GM23338 (cell line): ENCODE data around the gene CYB5D1. TPM values are rescaled to one million over a fixed set of nuclear protein-coding genes. Genes with fewer than 3 reads are reported as not detected.

ENCODE experiments used
- ATAC-seq: fragments of 200-7000 bp; cut with Tn5 transposase; 3 replicates; pipeline ENCODE4 v1.9.1; 2020
- DNase-seq: peaks from one replicate; pipeline ENCODE4 v3.0.0-alpha.2; 2015; ENCODE audit warnings: low spot score
- H2AFZ ChIP-seq: fragments of 200-600 bp; sonication (generic); 2 replicates; pipeline ENCODE4 v1.8.0; 2016; ENCODE audit warnings: antibody characterized with exemption, mild to moderate bottlenecking, moderate library complexity
- H3F3A ChIP-seq: fragments of 200-600 bp; sonication (generic); replicated peaks from 2 replicates; pipeline ENCODE4 v1.8.0; 2017; ENCODE audit warnings: antibody characterized with exemption, mixed run types, low read depth
- H3K27ac ChIP-seq: fragments of 200-600 bp; sonication (generic); 2 replicates; pipeline ENCODE4 v1.6.1; 2016; ENCODE audit warnings: low read depth
- H3K27me3 ChIP-seq: fragments of 200-600 bp; sonication (generic); 2 replicates; pipeline ENCODE4 v1.8.0; 2016; ENCODE audit warnings: mild to moderate bottlenecking, mixed run types, moderate library complexity; ENCODE audit not compliant: insufficient read depth
- H3K36me3 ChIP-seq: fragments of 200-600 bp; sonication (generic); 2 replicates; pipeline ENCODE4 v1.8.0; 2016; ENCODE audit warnings: mild to moderate bottlenecking; ENCODE audit not compliant: insufficient read depth
- H3K4me1 ChIP-seq: fragments of 200-600 bp; sonication (generic); 2 replicates; pipeline ENCODE4 v1.8.0; 2016; ENCODE audit warnings: mild to moderate bottlenecking, moderate library complexity; ENCODE audit not compliant: insufficient read depth
- H3K4me2 ChIP-seq: fragments of 200-600 bp; sonication (generic); 2 replicates; pipeline ENCODE4 v1.7.1; 2017; ENCODE audit warnings: mixed run types
- H3K4me3 ChIP-seq: fragments of 200-600 bp; sonication (generic); 2 replicates; pipeline ENCODE4 v1.6.1; 2016; ENCODE audit warnings: mixed run types
- H3K79me2 ChIP-seq: fragments of 200-600 bp; sonication (generic); replicated peaks from 2 replicates; pipeline ENCODE4 v1.8.0; 2017; ENCODE audit warnings: mild to moderate bottlenecking; ENCODE audit not compliant: insufficient read depth
- H3K9me2 ChIP-seq: fragments of 200-600 bp; sonication (generic); 2 replicates; pipeline ENCODE4 v1.8.0; 2017; ENCODE audit not compliant: insufficient read depth
- H4K20me1 ChIP-seq: fragments of 200-600 bp; sonication (generic); replicated peaks from 2 replicates; pipeline ENCODE4 v1.8.0; 2017; ENCODE audit warnings: mild to moderate bottlenecking; ENCODE audit not compliant: insufficient read depth
- H3K27ac Mint-ChIP-seq: 2 replicates; pipeline ENCODE4 v1.8.0; 2020; ENCODE audit warnings: inconsistent platforms, mild to moderate bottlenecking, moderate library complexity, mixed read lengths
- H3K27me3 Mint-ChIP-seq: 3 replicates; pipeline ENCODE4 v1.8.0; 2022; ENCODE audit warnings: low read depth, mild to moderate bottlenecking, moderate library complexity, mixed read lengths, inconsistent platforms; ENCODE audit not compliant: insufficient read depth, poor library complexity
- H3K36me3 Mint-ChIP-seq: 3 replicates; pipeline ENCODE4 v1.8.0; 2021; ENCODE audit warnings: low read depth, mild to moderate bottlenecking, inconsistent platforms, moderate library complexity, mixed read lengths
- H3K4me1 Mint-ChIP-seq: 3 replicates; pipeline ENCODE4 v1.8.0; 2020; ENCODE audit warnings: mild to moderate bottlenecking, inconsistent platforms, mixed read lengths
- H3K4me3 Mint-ChIP-seq: 3 replicates; pipeline ENCODE4 v1.8.0; 2021; ENCODE audit warnings: moderate library complexity, mild to moderate bottlenecking, inconsistent platforms, mixed read lengths
- H3K9me3 Mint-ChIP-seq: 3 replicates; pipeline ENCODE4 v1.8.0; 2020; ENCODE audit warnings: moderate library complexity, mild to moderate bottlenecking, inconsistent platforms, mixed read lengths
- EZH2 ChIP-seq: fragments of 200-600 bp; sonication (generic); IDR thresholded peaks from one replicate; pipeline ENCODE4 v1.8.0; 2017; ENCODE audit warnings: antibody characterized with exemption, mild to moderate bottlenecking, low read depth; ENCODE audit not compliant: unreplicated experiment
- EZH2phosphoT487 ChIP-seq: fragments of 200-600 bp; sonication (generic); IDR thresholded peaks from one replicate; pipeline ENCODE4 v1.8.1; 2018; ENCODE audit warnings: antibody characterized with exemption; ENCODE audit not compliant: unreplicated experiment
- POLR2AphosphoS5 ChIP-seq: IDR thresholded peaks from 2 replicates; pipeline ENCODE4 v1.6.1; 2016; ENCODE audit warnings: antibody characterized with exemption, low read depth
- ZNF331 ChIP-seq: fragments of 250-450 bp; sonication (Bioruptor Pico); IDR thresholded peaks from 2 replicates; pipeline ENCODE4 v1.5.0; 2020; ENCODE audit warnings: low read depth, mild to moderate bottlenecking, moderate library complexity
- polyA plus RNA-seq: library from polyadenylated mRNA; unstranded; fragments of >200 nt; fragmentation: Nextera tagmentation; extraction: Ambion mirVana; gene quantifications from 2 replicates; pipeline ENCODE4 v1.2.1, GENCODE V29; 2016
- total RNA-seq: library from RNA; depleted of rRNA; stranded (reverse); fragments of >200 nt; shearing (Covaris generic); gene quantifications from 2 replicates; pipeline ENCODE4 v1.2.3, GENCODE V29; 2014
- TF ChIP-seq, protein P1 (sequence below), 2 experiments: fragments of 200-600 bp in 1 of 2; sonication (generic) in 1 of 2; conservative IDR thresholded peaks; 2 replicates each; pipeline versions ENCODE4 v1.5.1 to v1.6.1; 2016 to 2017; ENCODE audit warnings: antibody characterized with exemption in 2 of 2, low read depth in 2 of 2, mild to moderate bottlenecking in 2 of 2, moderate library complexity in 1 of 2
- TF ChIP-seq, protein P2 (sequence below): IDR thresholded peaks from 2 replicates; pipeline ENCODE4 v1.6.1; 2016; ENCODE audit warnings: antibody characterized with exemption
- TF ChIP-seq, protein P3 (sequence below): IDR thresholded peaks from one replicate; pipeline ENCODE4 v1.6.1; 2018; ENCODE audit warnings: antibody characterized with exemption; ENCODE audit not compliant: unreplicated experiment

The CYB5D1 gene
- total and polyA plus RNA-seq, 2 experiments from 2014 or later: 3.5 to 8.4 TPM

DNA sequence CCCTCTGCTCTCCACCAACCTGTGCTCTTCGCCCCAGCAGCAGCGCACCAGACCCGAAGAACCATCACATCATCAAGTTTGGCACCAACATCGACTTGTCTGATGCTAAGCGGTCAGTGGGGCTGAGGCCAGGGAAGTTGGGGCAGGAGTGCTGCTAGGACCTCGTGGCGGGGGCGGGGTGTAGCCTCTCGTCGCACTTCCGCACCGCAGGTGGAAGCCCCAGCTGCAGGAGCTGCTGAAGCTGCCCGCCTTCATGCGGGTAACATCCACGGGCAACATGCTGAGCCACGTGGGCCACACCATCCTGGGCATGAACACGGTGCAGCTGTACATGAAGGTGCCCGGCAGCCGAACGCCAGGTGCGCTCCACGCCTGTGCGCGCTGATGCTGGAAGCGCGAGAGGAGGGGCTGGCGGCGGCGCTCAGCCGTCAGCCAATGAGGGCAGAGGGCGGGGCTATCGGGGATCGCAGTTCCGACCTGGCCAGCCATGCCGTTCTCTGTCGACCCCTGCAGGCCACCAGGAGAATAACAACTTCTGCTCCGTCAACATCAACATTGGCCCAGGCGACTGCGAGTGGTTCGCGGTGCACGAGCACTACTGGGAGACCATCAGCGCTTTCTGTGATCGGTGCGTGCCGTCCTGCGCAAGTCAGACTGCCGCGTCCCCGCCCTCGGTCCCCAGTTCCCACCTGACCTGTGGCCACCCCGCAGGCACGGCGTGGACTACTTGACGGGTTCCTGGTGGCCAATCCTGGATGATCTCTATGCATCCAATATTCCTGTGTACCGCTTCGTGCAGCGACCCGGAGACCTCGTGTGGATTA, 6.2 kb upstream of the CYB5D1 start:
- TF ChIP-seq EZH2: peak; percentile 57
- TF ChIP-seq, protein P1, sequence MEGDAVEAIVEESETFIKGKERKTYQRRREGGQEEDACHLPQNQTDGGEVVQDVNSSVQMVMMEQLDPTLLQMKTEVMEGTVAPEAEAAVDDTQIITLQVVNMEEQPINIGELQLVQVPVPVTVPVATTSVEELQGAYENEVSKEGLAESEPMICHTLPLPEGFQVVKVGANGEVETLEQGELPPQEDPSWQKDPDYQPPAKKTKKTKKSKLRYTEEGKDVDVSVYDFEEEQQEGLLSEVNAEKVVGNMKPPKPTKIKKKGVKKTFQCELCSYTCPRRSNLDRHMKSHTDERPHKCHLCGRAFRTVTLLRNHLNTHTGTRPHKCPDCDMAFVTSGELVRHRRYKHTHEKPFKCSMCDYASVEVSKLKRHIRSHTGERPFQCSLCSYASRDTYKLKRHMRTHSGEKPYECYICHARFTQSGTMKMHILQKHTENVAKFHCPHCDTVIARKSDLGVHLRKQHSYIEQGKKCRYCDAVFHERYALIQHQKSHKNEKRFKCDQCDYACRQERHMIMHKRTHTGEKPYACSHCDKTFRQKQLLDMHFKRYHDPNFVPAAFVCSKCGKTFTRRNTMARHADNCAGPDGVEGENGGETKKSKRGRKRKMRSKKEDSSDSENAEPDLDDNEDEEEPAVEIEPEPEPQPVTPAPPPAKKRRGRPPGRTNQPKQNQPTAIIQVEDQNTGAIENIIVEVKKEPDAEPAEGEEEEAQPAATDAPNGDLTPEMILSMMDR (conservative IDR thresholded peaks at IDR 0.05; ENCODE audit: low read depth in 2 of 2): peak; percentile 63 to 97
- TF ChIP-seq POLR2AphosphoS5: peak; percentile 87
- TF ChIP-seq, protein P2, sequence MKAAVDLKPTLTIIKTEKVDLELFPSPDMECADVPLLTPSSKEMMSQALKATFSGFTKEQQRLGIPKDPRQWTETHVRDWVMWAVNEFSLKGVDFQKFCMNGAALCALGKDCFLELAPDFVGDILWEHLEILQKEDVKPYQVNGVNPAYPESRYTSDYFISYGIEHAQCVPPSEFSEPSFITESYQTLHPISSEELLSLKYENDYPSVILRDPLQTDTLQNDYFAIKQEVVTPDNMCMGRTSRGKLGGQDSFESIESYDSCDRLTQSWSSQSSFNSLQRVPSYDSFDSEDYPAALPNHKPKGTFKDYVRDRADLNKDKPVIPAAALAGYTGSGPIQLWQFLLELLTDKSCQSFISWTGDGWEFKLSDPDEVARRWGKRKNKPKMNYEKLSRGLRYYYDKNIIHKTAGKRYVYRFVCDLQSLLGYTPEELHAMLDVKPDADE: no peak
- peak overlapping the region; percentile 90 for H3K4me2 ChIP-seq
- DNase-seq: peak; percentile 96
- H3K9me3 Mint-ChIP-seq: no peaks in the 10 kb centered on the region; the same call in 2 of the 3 replicates
- H3K27me3 Mint-ChIP-seq: peaks cover 28% of the 10 kb centered on the region
- H3K79me2 ChIP-seq: no peaks in the 10 kb centered on the region
- peaks cover 86% of the 10 kb centered on the region for H3K27me3 ChIP-seq
- H3F3A ChIP-seq: peaks cover 17% of the 10 kb centered on the region; the same call in 1 of the 2 replicates
- no peak overlapping the region for H3K27ac Mint-ChIP-seq
- no peaks in the 10 kb centered on the region; the same call in 1 of the 2 replicates for H4K20me1 ChIP-seq
- peak overlapping the region; percentile 97 for H2AFZ ChIP-seq
- no peak overlapping the region for H3K27ac ChIP-seq
- peak; percentile 57 for ATAC-seq
- peaks cover 36% of the 10 kb centered on the region for H3K4me1 ChIP-seq
- H3K36me3 ChIP-seq: no peaks in the 10 kb centered on the region; the same call in 1 of the 2 replicates
- H3K4me1 Mint-ChIP-seq: peaks cover 27% of the 10 kb centered on the region
- no peaks in the 10 kb centered on the region; the same call in 2 of the 3 replicates for H3K36me3 Mint-ChIP-seq
- H3K9me2 ChIP-seq: no peaks in the 10 kb centered on the region
- H3K4me3 Mint-ChIP-seq: peak overlapping the region; percentile 82
- H3K4me3 ChIP-seq: peak overlapping the region; percentile 80

DNA sequence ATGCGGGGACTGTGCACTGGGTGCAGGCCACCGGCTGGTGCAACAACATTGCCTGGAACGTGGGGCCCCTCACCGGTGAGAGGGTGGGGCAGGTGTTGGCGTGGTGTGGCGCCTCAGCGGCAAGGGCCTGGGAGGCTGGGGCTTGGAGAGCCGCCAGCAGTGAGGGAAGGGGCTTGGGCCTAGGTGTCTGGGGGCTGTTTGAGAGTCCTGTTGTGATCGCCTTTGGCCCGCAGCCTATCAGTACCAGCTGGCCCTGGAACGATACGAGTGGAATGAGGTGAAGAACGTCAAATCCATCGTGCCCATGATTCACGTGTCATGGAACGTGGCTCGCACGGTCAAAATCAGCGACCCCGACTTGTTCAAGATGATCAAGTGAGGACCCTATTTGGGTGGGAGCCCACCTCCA, 5.5 kb upstream of the CYB5D1 start:
- Mint-ChIP-seq H3K4me1 (peaks cover 27% of the 10 kb centered on the region), H3K4me3 (peak overlapping the region; percentile 82), H3K36me3 (no peaks in the 10 kb centered on the region; the same call in 2 of the 3 replicates), H3K27me3 (peaks cover 28% of the 10 kb centered on the region), H3K9me3 (no peaks in the 10 kb centered on the region; the same call in 2 of the 3 replicates), H3K27ac (no peak overlapping the region)
- H3K79me2 ChIP-seq: no peaks in the 10 kb centered on the region
- H3K27me3 ChIP-seq: peaks cover 85% of the 10 kb centered on the region
- DNase-seq (no peak), ATAC-seq (no peak)
- H3F3A ChIP-seq: peaks cover 19% of the 10 kb centered on the region; the same call in 1 of the 2 replicates
- H2AFZ ChIP-seq: 0 out of 2 replicates have a peak overlapping the region, but pooled peaks have one; percentile 52
- peak overlapping the region; percentile 80; the same call in 1 of the 2 replicates for H3K4me3 ChIP-seq
- H3K36me3 ChIP-seq: no peaks in the 10 kb centered on the region; the same call in 1 of the 2 replicates
- H3K4me2 ChIP-seq: peak overlapping the region; percentile 89; the same call in 1 of the 2 replicates
- H3K9me2 ChIP-seq: no peaks in the 10 kb centered on the region
- H4K20me1 ChIP-seq: no peaks in the 10 kb centered on the region; the same call in 1 of the 2 replicates
- peaks cover 38% of the 10 kb centered on the region for H3K4me1 ChIP-seq
- H3K27ac ChIP-seq: no peak overlapping the region
- TF ChIP-seq, protein P3, sequence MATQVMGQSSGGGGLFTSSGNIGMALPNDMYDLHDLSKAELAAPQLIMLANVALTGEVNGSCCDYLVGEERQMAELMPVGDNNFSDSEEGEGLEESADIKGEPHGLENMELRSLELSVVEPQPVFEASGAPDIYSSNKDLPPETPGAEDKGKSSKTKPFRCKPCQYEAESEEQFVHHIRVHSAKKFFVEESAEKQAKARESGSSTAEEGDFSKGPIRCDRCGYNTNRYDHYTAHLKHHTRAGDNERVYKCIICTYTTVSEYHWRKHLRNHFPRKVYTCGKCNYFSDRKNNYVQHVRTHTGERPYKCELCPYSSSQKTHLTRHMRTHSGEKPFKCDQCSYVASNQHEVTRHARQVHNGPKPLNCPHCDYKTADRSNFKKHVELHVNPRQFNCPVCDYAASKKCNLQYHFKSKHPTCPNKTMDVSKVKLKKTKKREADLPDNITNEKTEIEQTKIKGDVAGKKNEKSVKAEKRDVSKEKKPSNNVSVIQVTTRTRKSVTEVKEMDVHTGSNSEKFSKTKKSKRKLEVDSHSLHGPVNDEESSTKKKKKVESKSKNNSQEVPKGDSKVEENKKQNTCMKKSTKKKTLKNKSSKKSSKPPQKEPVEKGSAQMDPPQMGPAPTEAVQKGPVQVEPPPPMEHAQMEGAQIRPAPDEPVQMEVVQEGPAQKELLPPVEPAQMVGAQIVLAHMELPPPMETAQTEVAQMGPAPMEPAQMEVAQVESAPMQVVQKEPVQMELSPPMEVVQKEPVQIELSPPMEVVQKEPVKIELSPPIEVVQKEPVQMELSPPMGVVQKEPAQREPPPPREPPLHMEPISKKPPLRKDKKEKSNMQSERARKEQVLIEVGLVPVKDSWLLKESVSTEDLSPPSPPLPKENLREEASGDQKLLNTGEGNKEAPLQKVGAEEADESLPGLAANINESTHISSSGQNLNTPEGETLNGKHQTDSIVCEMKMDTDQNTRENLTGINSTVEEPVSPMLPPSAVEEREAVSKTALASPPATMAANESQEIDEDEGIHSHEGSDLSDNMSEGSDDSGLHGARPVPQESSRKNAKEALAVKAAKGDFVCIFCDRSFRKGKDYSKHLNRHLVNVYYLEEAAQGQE: no peak
- TF ChIP-seq EZH2phosphoT487 (no peak), POLR2AphosphoS5 (no peak), EZH2 (no peak), ZNF331 (no peak)
